ENCODE results near the gene PTPN7. TPM values are rescaled to one million over a fixed set of nuclear protein-coding genes. Genes with fewer than 3 reads are reported as not detected.

The PTPN7 gene
- total and polyA plus RNA-seq, 2 of the 13 experiments (the other 11 are each of a cell fraction or from before 2014, with no cell fraction given): not detected

DNA sequence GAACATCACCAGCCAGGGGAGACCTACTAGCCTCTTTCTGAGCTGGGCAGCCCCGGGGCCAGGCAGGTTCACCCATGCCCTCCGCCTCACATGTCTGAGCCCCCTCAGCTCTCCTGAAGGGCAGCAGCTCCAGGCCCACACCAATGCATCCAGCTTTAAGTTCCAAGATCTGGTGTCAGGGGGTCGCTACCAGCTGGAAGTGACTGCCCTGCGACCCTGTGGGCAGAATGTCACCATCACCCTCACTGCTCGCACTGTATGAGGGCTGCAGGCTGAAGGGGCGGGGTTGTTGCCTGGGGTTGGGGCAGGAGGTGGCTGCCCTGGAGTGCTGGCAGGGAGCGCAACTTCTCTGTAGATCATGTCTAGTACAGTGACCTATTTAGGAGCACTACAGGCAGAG lies 8.5 kb upstream of the PTPN7 start:
- H3K27me3 ChIP-seq (ENCODE audit: control insufficient read depth in 1 of 2, insufficient read depth in 2 of 2, low read length in 2 of 2): peaks cover 4 to 32% of the 10 kb centered on the region in 2 experiments; a peak in 4 of 5 replicates
- ChIA-PET POLR2A (no interaction called here), CTCF (ENCODE audit: low intra/inter-chr PET ratio, low total read pairs) (no interaction called here)
- no peaks in the 10 kb centered on the region for H4K20me1 ChIP-seq (ENCODE audit: insufficient read depth, low read length)
- no peaks in the 10 kb centered on the region for H3K36me3 ChIP-seq (replicated peaks in 1 of 2; ENCODE audit: control insufficient read depth in 1 of 2, insufficient read depth in 2 of 2, low read length in 2 of 2)
- in situ Hi-C loops (cut with HindIII; ENCODE audit: extremely low pct_ligation_motif_present, low pct_unique_long_range_greater_than_20kb) (no loop called here), intact Hi-C loops (cut with micrococcal nuclease; ENCODE audit: unreplicated experiment) (no loop called here)
- FAIRE-seq: no peak
- no peaks in the 10 kb centered on the region for H3K79me2 ChIP-seq (ENCODE audit: insufficient read depth, low read length)
- no peak overlapping the region for H3K9ac ChIP-seq (ENCODE audit: insufficient read depth, low read depth, low read length)
- no peak overlapping the region for H2AFZ ChIP-seq (ENCODE audit: low read length)
- 17% methylated on average over 5 of the region's 7 CpGs for WGBS (ENCODE audit: low lambda C conversion rate)
- H3K4me3 ChIP-seq (replicated peaks in 1 of 3; ENCODE audit: insufficient read depth in 1 of 3, low read depth in 2 of 3, low read length in 3 of 3): no peak overlapping the region
- H3K4me1 ChIP-seq (ENCODE audit: insufficient read depth, low read length): no peaks in the 10 kb centered on the region
- H3K9me3 ChIP-seq (ENCODE audit: low read length): no peaks in the 10 kb centered on the region
- ATAC-seq: no peak
- DNase-seq (ENCODE audit: low spot score): no peak
- H3K4me2 ChIP-seq (ENCODE audit: low read depth, low read length): no peak overlapping the region
- no peak overlapping the region for H3K27ac ChIP-seq (ENCODE audit: extremely low read length, insufficient read depth, low read length)
- BruUV-seq (replicated peaks): no TSS peak
- TF ChIP-seq KAT8 (CRISPR knock-in tag; IDR thresholded peaks at IDR 0.05): no peak
- no peak for TF ChIP-seq NRL (CRISPR knock-in tag; IDR thresholded peaks at IDR 0.05; ENCODE audit: borderline replicate concordance)
- TF ChIP-seq FOXK2 (IDR thresholded peaks at IDR 0.05): no peak
- no peak for TF ChIP-seq ZSCAN31 (CRISPR knock-in tag; IDR thresholded peaks at IDR 0.05; ENCODE audit: low read depth)
- TF ChIP-seq, protein P1, sequence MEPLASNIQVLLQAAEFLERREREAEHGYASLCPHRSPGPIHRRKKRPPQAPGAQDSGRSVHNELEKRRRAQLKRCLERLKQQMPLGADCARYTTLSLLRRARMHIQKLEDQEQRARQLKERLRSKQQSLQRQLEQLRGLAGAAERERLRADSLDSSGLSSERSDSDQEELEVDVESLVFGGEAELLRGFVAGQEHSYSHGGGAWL (CRISPR knock-in tag; IDR thresholded peaks at IDR 0.05): no peak
- no peak for TF ChIP-seq KLF12 (CRISPR knock-in tag; IDR thresholded peaks at IDR 0.05; ENCODE audit: borderline replicate concordance)
- TF ChIP-seq GATAD1 (CRISPR knock-in tag; IDR thresholded peaks at IDR 0.05): no peak
- no peak for TF ChIP-seq CREB1 (IDR thresholded peaks at IDR 0.05)
- no peak for TF ChIP-seq CREB1 (CRISPR knock-in tag; IDR thresholded peaks at IDR 0.05)
- no peak for TF ChIP-seq SALL2 (CRISPR knock-in tag; IDR thresholded peaks at IDR 0.05)
- TF ChIP-seq JUND (CRISPR knock-in tag; IDR thresholded peaks at IDR 0.05): no peak
- TF ChIP-seq TAF15 (IDR thresholded peaks at IDR 0.05; ENCODE audit: low read depth, low read length, poor library complexity, severe bottlenecking): no peak
- TF ChIP-seq ZNF207 (IDR thresholded peaks at IDR 0.05; ENCODE audit: borderline replicate concordance): no peak
- no peak for TF ChIP-seq ZNF451 (CRISPR knock-in tag; IDR thresholded peaks at IDR 0.05)
- no peak for TF ChIP-seq ZNF407 (CRISPR knock-in tag; IDR thresholded peaks at IDR 0.05; ENCODE audit: not compliant biosample characterization)
